Activated CD4-positive, alpha-beta T cell treated with anti-CD3 and anti-CD28 coated beads, Interleukin-2, amount 50 U/mL, for 1 hour (primary cell): ENCODE results near the gene TRIM6.
A peak's percentile ranks its signal among the peaks of the same experiment; 100 is the strongest.
"Not testable (repeated sequence)": the region's sequence is repeated elsewhere in the genome, so short reads cannot be mapped to it uniquely, and the experiment has no call there.

Experiments used
- DNase-seq: peaks from one replicate; pipeline ENCODE4 v3.0.0-alpha.2; 2020

Gene TRIM6, protein sequence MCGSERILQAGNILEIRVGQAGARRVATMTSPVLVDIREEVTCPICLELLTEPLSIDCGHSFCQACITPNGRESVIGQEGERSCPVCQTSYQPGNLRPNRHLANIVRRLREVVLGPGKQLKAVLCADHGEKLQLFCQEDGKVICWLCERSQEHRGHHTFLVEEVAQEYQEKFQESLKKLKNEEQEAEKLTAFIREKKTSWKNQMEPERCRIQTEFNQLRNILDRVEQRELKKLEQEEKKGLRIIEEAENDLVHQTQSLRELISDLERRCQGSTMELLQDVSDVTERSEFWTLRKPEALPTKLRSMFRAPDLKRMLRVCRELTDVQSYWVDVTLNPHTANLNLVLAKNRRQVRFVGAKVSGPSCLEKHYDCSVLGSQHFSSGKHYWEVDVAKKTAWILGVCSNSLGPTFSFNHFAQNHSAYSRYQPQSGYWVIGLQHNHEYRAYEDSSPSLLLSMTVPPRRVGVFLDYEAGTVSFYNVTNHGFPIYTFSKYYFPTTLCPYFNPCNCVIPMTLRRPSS

DNA sequence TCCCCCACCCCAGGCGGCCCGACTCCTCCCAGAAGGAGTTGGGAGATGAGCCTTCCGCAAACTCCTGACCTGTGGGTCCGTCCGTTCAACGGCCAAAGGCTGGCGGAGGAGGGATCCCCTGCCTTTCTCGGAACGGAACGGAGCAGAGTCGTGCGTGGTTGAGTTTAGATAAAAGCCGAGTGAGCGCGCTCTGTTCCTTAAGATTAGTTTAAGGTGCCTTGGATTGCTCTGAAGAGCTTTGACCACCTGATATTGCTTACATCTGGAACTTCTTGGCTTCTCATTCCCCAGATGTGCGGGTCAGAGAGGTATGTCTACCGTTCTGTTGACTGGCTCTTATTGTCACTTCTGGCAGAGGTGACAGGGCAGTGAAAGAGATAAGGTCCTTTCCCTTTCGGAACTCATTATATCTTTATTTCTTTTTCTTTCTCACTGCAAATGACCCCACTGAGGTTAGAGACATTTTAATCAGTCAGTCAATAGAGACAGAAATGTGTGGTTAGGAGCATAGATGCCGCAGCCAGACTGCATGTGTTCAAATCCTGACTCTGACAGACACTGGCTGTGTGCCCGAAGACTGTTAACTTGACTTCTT is at the start of gene TRIM6:
TSS of gene TRIM6 (plus strand) at position 31 of the 595 bp plus-strand sequence. CDS start at position 292, 261 bp downstream.
- no peak for DNase-seq

DNA sequence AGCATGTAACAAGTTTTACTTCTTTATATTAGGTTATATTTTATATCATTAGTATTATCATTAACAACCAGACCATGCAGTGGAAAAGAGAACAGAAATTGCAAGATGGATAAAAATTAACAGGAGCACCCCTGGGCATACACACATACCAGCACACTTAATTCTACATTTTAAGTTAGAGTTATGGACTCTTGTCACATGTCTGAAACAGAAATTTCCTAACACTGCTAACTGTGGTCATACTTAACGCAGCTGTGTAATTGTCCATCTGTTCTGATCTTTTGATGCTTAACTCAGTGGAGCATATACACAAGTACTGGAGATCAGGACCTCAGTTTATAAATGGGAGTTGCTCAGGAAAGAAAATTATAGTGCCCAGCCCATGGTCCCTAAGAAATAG is 48.5 kb upstream of the TRIM6 start:
- DNase-seq: no peak

DNA sequence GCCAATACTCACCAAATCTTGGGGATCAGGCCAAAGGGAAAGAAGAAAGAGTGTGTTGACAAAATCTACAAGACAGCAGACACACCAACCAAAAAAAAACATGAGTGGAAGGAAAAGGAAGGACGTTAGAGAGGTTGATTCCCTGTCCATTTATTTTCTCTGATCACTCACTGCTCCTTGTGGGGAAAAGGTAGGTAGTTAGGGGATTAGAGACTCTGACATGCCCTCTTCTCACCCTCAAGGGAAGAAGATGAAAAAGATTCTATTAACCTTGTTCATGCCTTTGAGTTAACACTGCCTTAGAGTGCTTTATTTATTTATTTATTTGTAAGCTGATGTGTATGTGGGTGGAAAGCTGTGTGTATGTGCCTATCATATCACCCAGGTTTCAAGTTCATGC is 48.0 kb upstream of the TRIM6 start, which contains the start of gene OR52H1:
TSS of gene OR52H1 (minus strand) at position 101 of the 400 bp plus-strand sequence. CDS start 3,035 bp downstream, outside the sequence.
- no peak for DNase-seq

DNA sequence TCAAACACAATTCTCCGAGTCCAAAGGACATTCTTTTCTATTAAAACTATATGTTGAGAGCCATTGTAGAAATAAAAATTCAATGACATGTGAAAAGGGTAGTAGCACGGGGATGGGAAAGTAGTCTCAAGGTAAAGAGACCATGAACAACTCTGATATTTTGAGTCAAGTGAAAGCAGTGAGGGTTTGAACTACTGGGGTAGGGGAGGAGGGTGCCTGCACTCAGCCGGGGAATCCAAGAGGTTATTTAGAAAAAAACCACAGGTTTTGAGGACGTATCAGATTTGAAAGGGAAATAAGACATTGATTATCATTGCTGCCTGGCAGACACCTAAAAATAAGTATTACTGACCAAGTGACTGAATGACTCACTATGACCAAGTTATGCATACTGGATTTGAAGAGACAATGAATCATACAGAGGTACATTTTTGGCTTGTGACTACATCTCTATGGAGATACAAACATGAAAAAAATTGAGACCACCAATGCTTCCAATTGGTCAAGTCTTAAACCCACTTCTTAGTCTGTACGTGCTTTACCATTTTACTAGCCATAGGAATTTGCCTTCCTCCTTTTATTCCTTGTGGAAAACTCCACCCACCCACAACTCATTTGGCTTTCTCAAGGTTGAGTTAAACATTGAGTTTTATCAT is 45.9 kb upstream of the TRIM6 start:
- DNase-seq: no peak

DNA sequence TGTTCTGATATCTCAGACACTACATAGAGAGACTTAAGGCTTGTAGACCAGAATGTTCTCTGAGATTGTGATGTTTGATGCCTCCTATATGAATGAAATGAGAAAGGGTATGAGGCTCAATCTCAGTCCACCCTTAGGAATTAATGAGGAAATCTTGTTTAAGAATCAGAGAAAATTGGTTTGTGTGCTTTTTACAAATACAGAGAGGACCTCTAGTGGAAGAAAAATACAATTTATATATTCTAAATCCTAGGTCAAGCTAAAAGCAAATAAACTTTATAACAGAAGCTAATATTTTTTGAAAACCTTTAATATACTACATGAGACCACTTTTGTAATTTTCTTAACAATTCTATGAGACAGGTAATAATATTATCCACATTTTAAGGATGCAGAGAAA is 43.1 kb upstream of the TRIM6 start:
- no peak for DNase-seq

DNA sequence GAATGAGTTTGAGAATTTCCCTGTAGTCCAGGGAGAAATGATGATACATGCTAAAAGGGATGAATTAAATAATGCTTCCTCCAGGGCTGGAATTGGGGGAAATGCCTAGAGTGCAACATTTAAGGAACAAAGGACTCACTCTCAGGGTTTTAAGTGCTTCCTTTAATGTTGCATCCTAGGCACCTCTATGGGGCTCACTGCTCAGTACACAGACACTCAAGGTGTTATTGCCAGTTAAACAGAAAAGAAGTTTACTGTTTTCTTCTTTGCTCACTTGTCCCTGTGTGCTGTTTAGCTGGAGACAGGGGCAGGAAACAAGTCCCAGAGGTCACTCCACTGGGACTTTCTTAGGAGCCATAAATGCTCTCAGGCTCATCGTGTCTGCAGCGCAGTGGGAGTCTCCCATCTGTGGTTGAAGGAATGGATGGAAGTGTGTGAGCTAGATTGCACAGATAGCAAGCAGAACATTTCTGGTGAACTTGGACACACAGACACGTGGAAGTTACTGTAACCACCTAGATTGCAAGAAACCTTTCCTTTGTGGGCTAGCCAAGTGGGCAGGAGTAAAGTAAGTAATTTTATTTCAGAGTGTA is 39.7 kb upstream of the TRIM6 start:
- no peak for DNase-seq

DNA sequence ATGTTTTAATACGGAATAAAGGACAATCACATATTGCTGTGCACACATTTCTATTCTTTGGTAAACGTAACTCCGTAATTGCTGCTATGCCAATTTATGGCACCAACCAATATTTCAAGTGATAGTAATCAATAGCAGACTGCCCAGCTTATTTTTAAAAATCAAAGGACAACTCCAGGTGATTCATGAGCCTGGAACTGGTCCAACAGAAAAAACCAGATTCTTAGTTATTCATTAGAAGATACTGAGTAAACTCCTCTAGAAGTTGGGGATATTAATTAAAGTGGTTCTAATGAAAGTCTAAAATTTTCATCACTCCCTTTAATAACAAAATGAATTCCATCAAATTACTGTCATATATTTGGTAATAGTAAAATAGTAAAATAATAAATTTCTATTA is 38.7 kb upstream of the TRIM6 start:
- DNase-seq: no peak

DNA sequence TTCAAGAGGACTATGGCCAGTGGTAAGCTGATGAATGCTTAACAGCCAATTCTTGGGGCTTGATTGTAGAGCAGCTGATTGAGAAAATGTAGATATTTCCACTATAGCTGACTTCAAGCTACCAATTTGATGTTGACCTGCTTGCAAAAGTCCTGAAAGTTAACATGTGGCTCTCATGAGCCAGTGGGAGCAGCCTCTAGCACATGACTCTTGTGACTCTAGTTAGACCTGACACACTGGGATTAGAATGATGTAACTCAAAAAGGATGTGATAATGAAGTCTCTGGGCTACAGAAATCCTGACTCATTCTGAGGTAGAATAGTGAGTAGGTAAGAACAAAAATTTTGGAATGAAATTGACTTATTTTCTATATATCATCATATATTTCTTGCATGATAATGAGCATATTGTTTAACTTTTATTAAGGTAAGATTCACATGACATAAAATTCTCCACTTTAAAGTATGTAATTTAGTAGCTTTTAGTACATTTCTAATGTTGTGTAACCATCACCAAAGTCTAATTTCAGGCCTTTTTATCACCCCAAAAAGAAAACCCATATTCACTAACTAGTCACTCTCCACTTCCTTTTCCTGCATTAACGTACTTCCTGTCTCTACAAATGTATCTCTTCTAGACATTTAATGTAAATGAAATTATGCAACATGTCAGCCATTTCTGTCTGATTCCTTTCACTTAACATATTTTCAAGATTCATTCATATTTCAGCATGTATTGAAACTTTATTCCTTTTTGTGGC is 32.0 kb upstream of the TRIM6 start:
- DNase-seq: no peak

DNA sequence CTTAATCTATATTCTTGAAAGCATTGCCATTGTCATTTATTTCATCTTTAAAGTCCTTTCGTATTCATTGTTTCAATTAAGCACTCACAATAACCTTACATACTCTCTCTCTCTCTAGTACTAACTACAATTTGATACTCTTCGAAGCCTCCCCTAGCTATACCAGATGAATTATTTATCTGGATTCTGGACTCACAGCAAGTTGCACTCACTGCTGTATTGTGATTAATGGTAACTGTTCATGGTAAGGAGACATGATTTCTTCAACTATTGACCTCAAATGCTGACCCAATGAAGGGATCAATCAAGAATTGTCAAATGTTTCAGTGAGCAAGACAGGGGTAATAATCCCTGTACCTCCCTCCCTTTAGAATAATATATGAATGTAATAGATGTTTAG is 21.8 kb upstream of the TRIM6 start:
- no peak for DNase-seq

DNA sequence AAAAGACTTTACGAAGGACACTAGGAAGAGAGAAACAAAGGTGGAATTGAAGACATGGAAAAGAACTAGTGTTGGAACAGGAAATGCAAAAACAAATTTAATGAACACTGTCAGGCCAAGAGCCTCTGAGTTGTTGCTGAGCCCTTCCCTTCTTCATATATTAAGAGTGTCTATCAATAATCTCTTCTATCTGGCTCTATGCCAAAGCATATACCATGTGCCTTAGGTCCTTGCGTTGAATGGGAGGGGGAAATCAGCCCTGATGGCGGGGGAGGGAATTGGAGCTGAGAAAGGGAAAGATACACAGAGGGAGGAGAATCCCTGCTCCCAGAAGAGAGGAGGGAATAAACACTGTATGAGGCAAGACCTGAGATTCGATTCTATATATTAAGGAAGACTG is 21.3 kb upstream of the TRIM6 start:
- DNase-seq: no peak

DNA sequence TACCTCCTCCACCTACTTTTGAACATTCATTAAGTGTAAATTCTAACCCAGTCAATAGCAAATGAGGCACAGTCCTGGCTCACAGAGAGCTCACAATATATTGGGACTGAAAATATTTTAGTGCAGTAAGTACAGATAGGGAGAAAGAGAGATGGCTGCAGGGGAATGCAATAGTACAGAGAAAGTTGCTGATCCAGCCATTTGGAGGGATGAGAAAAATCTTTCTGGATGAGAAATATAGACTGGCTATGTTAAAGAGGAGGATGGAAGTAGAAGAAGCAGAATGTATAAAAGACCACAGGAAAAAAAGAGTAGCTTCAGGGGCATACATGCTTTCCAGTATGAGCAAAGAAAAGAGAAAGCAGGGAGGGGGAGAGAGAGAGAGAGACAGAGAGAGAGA is 19.3 kb upstream of the TRIM6 start:
- no peak for DNase-seq

DNA sequence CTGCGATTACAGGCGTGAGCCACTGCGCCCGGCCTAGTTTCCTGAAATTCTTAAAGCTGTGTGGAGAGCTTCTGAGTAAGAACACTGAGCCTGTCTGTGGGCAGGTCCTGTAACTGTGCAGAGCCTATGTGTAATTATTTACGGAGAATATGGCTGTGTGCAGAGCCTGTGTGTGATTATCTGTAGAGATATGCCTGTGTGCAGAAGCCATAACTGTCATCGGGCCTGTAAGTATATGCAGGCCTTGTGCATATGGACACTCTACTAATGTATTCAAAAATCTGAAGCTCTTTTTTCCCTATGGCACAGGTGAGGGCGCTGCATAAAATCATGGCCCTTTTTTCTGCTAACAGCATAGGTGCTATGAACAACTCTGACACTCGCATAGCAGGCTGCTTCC is 15.9 kb upstream of the TRIM6 start, which contains the start of gene OR52B6:
TSS of gene OR52B6 (plus strand) at position 301 of the 400 bp plus-strand sequence. CDS start at position 301, 0 bp downstream.
- DNase-seq: no peak

DNA sequence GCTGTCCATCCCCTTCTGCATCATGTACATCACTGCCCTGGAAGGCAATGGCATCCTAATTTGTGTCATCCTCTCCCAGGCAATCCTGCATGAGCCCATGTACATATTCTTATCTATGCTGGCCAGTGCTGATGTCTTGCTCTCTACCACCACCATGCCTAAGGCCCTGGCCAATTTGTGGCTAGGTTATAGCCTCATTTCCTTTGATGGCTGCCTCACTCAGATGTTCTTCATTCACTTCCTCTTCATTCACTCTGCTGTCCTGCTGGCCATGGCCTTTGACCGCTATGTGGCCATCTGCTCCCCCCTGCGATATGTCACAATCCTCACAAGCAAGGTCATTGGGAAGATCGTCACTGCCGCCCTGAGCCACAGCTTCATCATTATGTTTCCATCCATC is 15.4 kb upstream of the TRIM6 start:
- no peak for DNase-seq

DNA sequence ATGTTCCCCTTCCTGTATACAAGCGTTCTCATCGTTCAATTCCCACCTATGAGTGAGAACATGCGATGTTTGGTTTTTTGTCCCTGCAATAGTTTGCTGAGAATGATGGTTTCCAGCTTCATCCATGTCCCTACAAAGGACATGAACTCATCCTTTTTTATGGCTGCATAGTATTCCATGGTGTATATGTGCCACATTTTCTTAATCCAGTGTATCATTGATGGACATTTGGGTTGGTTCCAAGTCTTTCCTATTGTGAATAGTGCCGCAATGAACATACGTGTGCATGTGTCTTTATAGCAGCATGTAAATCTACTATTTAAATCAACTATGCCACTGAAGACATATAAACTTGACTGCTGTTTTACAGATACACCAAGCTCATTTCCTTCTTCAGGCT is 12.0 kb upstream of the TRIM6 start:
- DNase-seq: not testable (repeated sequence)

DNA sequence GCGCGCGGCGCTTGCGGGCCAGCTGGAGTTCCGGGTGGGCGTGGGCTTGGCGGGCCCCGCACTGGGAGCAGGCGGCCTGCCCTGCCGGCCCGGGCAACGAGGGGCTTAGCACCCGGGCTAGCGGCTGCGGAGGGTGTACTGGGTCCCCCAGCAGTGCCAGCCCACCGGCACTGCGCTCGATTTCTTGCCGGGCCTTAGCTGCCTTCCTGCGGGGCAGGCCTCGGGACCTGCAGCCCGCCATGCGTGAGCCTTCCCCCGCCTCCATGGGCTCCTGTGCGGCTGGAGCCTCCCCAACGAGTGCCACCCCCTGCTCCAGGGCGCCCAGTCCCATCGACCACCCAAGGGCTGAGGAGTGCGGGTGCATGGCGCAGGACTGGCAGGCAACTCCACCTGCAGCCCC is 6.5 kb upstream of the TRIM6 start:
- DNase-seq: not testable (repeated sequence)

DNA sequence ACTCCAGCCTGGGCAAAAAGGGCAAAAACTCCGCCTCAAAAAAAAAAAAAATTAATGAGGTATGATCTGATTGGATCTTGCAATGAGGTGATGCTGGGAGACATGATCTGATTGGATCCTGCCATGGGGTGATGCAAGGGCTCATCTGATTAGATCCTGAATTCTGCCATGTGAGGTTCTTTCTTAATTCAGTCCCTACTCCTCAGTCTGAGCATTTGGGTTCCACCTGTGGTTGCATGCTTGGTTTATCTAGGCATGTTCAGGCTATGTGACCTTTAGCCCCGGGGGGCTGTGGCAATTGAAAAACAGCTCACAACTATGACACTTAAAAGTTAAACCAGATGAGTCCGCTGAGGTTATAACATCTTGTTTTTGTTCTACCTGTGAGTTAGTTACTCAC is 4.8 kb upstream of the TRIM6 start:
- DNase-seq: no peak

DNA sequence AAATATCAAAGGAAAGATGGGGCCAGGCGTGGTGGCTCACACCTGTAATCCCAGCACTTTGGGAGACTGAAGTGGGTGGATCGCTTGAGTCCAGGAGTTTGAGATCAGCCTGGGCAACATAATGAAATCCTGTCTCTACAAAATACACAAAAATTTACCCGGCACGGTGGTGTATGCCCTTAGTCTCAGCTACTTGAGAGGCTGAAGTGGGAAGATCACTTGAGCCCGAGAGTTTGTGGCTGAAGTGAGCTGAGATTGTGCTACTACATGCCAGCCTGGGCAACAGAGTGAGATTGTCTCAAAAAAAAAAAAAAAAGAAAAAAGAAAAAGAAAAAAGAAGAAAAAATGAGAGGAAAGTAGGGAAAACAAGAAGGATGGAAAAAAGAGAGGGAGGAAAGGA is 3.8 kb upstream of the TRIM6 start:
- DNase-seq: no peak

DNA sequence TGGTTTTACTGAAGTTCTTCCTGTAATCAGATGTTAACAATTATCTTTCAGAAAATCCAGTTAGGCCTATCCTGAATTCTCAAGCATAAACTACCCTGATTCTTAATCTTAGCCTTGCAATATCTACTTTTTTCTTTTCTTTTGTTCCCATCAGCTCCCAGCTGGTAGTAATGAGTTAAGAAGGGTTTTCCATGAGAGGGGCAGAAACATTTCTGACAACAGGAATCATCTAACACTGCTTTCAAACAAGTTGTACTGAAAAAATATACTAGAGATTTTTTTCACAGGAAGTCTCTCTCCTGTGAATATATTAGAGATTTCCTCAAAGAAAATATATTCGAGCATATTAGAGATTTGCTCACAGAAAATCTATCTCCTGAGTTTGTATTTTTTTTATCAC is 3.3 kb upstream of the TRIM6 start:
- no peak for DNase-seq

DNA sequence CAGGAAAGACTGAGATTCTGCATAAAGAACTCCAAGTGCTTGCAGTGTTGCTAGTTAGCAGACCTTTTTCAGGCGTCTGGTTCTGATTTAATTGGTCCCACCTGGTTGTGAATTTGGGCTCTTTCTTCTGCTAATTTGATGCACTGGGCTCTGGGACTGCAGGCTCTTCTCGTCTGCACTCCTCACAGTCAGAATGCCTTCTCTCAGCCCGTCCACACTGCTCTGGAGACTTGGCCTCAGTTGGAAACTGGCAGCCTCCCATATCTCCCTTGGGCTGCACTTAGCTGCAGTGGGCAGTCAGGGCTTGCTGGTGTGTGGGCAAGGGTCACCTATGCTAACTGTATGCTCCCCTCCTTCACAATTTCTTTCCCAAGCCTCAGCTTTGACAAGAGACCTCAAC is 1.5 kb downstream of the TRIM6 start:
- DNase-seq: no peak

DNA sequence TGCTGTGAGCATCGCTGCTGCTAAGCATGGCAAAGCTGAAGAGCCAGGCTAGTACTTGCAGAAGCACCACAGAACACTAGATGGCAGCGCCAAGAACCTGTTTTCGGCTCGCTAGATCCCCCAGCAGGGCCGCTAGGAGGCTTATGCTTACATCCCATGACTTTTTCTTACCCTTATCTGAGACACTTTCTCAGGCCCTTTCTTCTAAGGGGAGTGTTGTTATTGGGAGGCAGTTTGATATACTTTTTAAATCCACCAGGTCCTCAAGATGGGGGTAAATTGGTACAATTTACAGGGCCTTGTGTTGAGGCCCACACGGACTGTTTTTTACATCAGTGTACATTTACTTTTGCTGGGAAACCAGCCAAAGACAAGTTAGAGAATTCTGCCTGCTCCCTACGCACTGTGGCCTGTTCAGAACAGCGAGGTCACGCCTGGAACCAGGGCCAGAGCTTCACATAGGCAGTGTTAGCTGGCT is 4.0 kb downstream of the TRIM6 start:
- DNase-seq: peak; percentile 55

DNA sequence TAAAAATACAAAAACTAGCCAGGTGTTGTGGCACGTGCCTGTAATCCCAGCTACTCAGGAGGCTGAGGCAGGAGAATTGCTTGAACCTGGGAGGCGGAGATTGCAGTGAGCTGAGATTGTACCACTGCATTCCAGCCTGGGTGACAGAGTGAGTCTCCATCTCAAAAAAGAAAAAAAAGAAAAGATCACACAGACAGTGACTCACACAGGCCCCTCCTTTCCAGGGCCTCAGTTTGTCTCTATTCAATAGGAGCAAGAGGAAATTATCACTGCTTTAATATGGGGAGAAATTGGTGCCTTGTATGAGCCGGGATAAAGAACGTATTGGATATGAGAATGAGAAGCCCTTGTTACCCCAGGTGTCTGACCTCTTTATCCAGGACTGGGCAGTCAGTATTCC is 6.4 kb downstream of the TRIM6 start:
- not testable (repeated sequence) for DNase-seq

DNA sequence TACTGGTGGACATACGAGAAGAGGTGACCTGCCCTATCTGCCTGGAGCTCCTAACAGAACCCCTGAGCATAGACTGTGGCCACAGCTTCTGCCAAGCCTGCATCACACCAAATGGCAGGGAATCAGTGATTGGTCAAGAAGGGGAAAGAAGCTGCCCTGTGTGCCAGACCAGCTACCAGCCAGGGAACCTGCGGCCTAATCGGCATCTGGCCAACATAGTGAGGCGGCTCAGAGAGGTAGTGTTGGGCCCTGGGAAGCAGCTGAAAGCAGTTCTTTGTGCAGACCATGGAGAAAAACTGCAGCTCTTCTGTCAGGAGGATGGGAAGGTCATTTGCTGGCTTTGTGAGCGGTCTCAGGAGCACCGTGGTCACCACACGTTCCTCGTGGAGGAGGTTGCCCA is 6.9 kb downstream of the TRIM6 start:
- no peak for DNase-seq
